Upper lobe of left lung (tissue), 6 donors: Measurements from ENCODE around the gene SFRP2. TPM values are rescaled to one million over a fixed set of nuclear protein-coding genes. Genes with fewer than 3 reads are reported as not detected.

Experiments used
- ATAC-seq, 2 donors: fragments of 200-7000 bp; cut with Tn5 transposase; one replicate each; pipeline ENCODE4 v1.9.1; 2022; ENCODE audit warnings: mild to moderate bottlenecking in 2 of 2, moderate library complexity in 2 of 2; ENCODE audit not compliant: low FRiP score in 2 of 2
- DNase-seq, 2 donors: peaks; one replicate each; pipeline ENCODE4 v3.0.0-alpha.2; 2019 to 2020
- H3K27ac ChIP-seq, 4 donors: fragments of 200-600 bp; sonication (generic); one replicate each; pipeline ENCODE4 v1.5.1; 2016 to 2019
- H3K27me3 ChIP-seq, 4 donors: fragments of 200-600 bp; sonication (generic); one replicate each; pipeline ENCODE4 v1.5.1; 2017 to 2019
- H3K36me3 ChIP-seq, 4 donors: fragments of 200-600 bp; sonication (generic); one replicate each; pipeline ENCODE4 v1.5.1; 2016 to 2019
- H3K4me1 ChIP-seq, 4 donors: fragments of 200-600 bp; sonication (generic); one replicate each; pipeline ENCODE4 v1.5.1; 2018 to 2019
- H3K4me3 ChIP-seq, 4 donors: fragments of 200-600 bp; sonication (generic); one replicate each; pipeline ENCODE4 v1.5.1; 2017 to 2019; ENCODE audit warnings: mild to moderate bottlenecking in 2 of 4, moderate library complexity in 1 of 4
- H3K9me3 ChIP-seq, 4 donors: fragments of 200-600 bp; sonication (generic); one replicate each; pipeline ENCODE4 v1.5.1; 2018 to 2019
- CTCF ChIP-seq, 6 experiments: fragments of 450-650 bp in 4 of 6; fragments of 200-600 bp in 2 of 6; sonication (generic) in 2 of 6; IDR thresholded peaks; one replicate each; pipeline ENCODE4 v1.5.1; 2016 to 2019; ENCODE audit warnings: antibody characterized with exemption in 6 of 6
- EP300 ChIP-seq, 4 donors: sonication (generic); formaldehyde crosslinking; IDR thresholded peaks; one replicate each; pipeline ENCODE4 v1.5.1; 2017; ENCODE audit warnings: antibody characterized with exemption in 4 of 4, control low read depth in 2 of 4
- POLR2A ChIP-seq, 4 donors: fragments of 450-650 bp; IDR thresholded peaks; one replicate each; pipeline ENCODE4 v1.5.1; 2016 to 2017; ENCODE audit warnings: antibody characterized with exemption in 4 of 4, mild to moderate bottlenecking in 2 of 4
- POLR2AphosphoS5 ChIP-seq, 2 donors: sonication (generic); formaldehyde crosslinking; IDR thresholded peaks; one replicate each; pipeline ENCODE4 v1.5.1; 2017; ENCODE audit warnings: antibody characterized with exemption in 2 of 2
- WGBS, 2 donors: methylation state at CpG; one replicate each; pipeline ENCODE4 v1.1.5; 2017 to 2018; 5-methylcytosine and 5-hydroxymethylcytosine counted together
- total RNA-seq, 6 donors: library from RNA; depleted of rRNA in 4 of 6; stranded (reverse); fragments of >200 nt in 4 of 6; gene quantifications; one replicate each; pipeline versions ENCODE4 v1.1.0 to v1.2.1, GENCODE V29; 2016 to 2021
- donor health status: DM: no; HTN: no; CAD: no; lungs with moderate emphysema.
- donor health status: DM: no; HTN: yes; CAD: no; lungs with severe emphysema.

Gene SFRP2
- total RNA-seq, 6 donors from 2014 or later, result 0.98 to 45.2 (median 3.2) TPM; not detected in 1

DNA sequence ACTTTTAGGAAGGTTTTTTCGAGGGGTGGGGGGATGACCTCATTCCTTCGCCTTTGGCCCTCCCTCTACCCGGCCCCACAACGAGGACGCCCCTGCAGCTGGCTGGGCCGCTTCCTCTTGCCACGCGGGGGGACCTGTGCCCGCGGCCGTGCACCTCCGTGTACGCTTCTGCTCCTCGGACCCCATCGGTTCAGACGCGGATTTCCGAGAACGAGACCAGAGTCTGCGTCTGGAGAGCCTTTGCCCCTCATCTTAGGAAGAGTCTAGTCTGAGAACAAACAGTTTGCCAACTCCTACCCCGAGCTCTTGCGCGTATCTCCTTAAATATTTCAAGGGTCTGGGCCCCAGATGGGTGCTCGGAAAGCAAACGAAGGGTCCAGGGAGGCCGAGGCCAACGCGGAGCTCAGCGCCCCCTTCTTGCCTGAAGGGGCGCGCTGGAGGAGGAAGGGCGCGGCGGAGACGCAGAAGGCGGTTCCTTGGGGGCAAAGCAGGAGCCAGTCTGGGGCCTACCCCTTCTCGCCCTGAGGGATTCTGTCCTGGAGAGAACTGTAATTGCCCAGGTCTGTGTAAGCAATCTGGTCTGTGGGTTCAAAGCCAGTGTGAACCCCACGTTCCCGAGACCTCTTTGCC, 3.9 kb upstream of the SFRP2 start:
- no peak for TF ChIP-seq POLR2AphosphoS5 (IDR thresholded peaks at IDR 0.05)
- TF ChIP-seq CTCF (IDR thresholded peaks at IDR 0.05), result no peak
- no peak for TF ChIP-seq POLR2A (IDR thresholded peaks at IDR 0.05)
- no peak for TF ChIP-seq EP300 (IDR thresholded peaks at IDR 0.05)
- H3K4me1 ChIP-seq, result peaks cover 18 to 49% (median 37%) of the 10 kb centered on the region in 4 donors
- H3K27me3 ChIP-seq, result peaks cover 0 to 54% (median 32%) of the 10 kb centered on the region in 4 donors
- WGBS, 2 donors, result 12 to 18% methylated on average over 23 to 38 of the region's 39 CpGs
- ATAC-seq, result peak in 1 of 2 donors; percentile 16
- no peaks in the 10 kb centered on the region for H3K9me3 ChIP-seq
- H3K4me3 ChIP-seq, result peak overlapping the region in 3 of 4 donors; percentile 2 to 31 (median 28)
- peak in 1 of 2 donors; percentile 72 for DNase-seq
- no peak overlapping the region for H3K27ac ChIP-seq
- H3K36me3 ChIP-seq, result no peaks in the 10 kb centered on the region

- DNase-seq (peak; percentile 68 to 87), ATAC-seq (peak; percentile 36 to 49)
- Histone ChIP-seq H3K36me3 (no peaks in the 10 kb centered on the region), H3K4me1 (peaks cover 18 to 49% (median 37%) of the 10 kb centered on the region in 4 donors), H3K9me3 (no peaks in the 10 kb centered on the region), H3K27me3 (peaks cover 0 to 57% (median 33%) of the 10 kb centered on the region in 4 donors), H3K4me3 (peak overlapping the region in 3 of 4 donors; percentile 2 to 31 (median 28)), H3K27ac (no peak overlapping the region)
- no peak for TF ChIP-seq POLR2AphosphoS5 (IDR thresholded peaks at IDR 0.05)
- TF ChIP-seq CTCF (IDR thresholded peaks at IDR 0.05), result peak in 3 of 6 experiments; percentile 16 to 40 (median 33)
- 11 to 12% methylated on average over 11 to 37 of the region's 37 CpGs for WGBS, 2 donors
Observed at GRCh38 chr4:153791746-153792617, 3.1 kb upstream of the SFRP2 start.

GRCh38 chr4:153790962-153791551, 2.2 kb upstream of the SFRP2 start:
- DNase-seq (peak in 1 of 2 donors; percentile 89), ATAC-seq (peak in 1 of 2 donors; percentile 70)
- Histone ChIP-seq H3K9me3 (no peaks in the 10 kb centered on the region), H3K27me3 (peaks cover 0 to 61% (median 35%) of the 10 kb centered on the region in 4 donors), H3K4me3 (peak overlapping the region in 3 of 4 donors; percentile 2 to 33 (median 31)), H3K4me1 (peaks cover 18 to 49% (median 37%) of the 10 kb centered on the region in 4 donors), H3K27ac (no peak overlapping the region), H3K36me3 (no peaks in the 10 kb centered on the region)
- 3% methylated on average over 28 to 43 of the region's 51 CpGs for WGBS, 2 donors
- peak in 2 of 6 experiments; percentile 12 to 18 for TF ChIP-seq CTCF (IDR thresholded peaks at IDR 0.05)
- TF ChIP-seq POLR2AphosphoS5 (IDR thresholded peaks at IDR 0.05), result no peak
- no peak for TF ChIP-seq POLR2A (IDR thresholded peaks at IDR 0.05)

GRCh38 chr4:153790500-153790865, 1.6 kb upstream of the SFRP2 start:
- Histone ChIP-seq H3K36me3 (no peaks in the 10 kb centered on the region), H3K4me1 (peaks cover 18 to 49% (median 37%) of the 10 kb centered on the region in 4 donors), H3K27me3 (peaks cover 0 to 61% (median 35%) of the 10 kb centered on the region in 4 donors), H3K27ac (no peak overlapping the region), H3K9me3 (no peaks in the 10 kb centered on the region), H3K4me3 (peak overlapping the region in 2 of 4 donors; percentile 2 to 31)
- DNase-seq, result no peak
- TF ChIP-seq POLR2A (IDR thresholded peaks at IDR 0.05) (no peak), POLR2AphosphoS5 (IDR thresholded peaks at IDR 0.05) (no peak), CTCF (IDR thresholded peaks at IDR 0.05) (no peak), EP300 (IDR thresholded peaks at IDR 0.05) (no peak)
- no peak for ATAC-seq
- 30 to 42% methylated on average over 6 to 10 of the region's 10 CpGs for WGBS, 2 donors
